ENCODE measurements around the gene AP1G1.

GRCh38 chr16:71855937-71856662, 47.5 kb upstream of the AP1G1 start:
- TF ChIP-seq CTCF (IDR thresholded peaks at IDR 0.05; ENCODE audit: low read depth, low read length, poor library complexity, severe bottlenecking) (no peak), EZH2phosphoT487 (IDR thresholded peaks at IDR 0.05; ENCODE audit: borderline replicate concordance, low read length) (no peak)
